GM19193 (cell line): ENCODE data around the gene IDH2.

Source experiments
- POLR2A ChIP-seq: IDR thresholded peaks from 4 replicates; pipeline ENCODE4 v1.6.1; 2011; ENCODE audit not compliant: insufficient read depth, insufficient read length; ENCODE audit errors: extremely low read depth

Gene IDH2

DNA sequence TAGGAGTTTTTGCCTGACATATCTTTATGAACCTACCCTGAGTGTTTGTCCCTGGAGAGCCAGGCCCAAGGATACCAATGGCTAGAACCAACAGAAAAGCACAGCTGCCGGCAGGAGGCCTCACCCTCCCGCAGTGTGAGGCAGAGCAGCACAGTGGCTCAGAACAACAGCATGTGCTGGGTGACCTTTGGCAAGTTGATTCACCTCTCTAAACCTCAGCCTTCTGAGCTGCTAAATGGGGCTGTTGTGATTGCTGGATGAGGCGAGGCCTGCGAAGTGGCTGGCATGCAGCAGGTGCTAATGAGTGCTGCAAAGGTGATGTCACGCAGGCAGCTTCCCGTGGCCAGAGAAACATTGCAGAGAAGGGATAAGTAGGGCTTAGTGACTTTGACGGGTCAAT lies 23.3 kb downstream of the IDH2 start:
- no peak for TF ChIP-seq POLR2A

DNA sequence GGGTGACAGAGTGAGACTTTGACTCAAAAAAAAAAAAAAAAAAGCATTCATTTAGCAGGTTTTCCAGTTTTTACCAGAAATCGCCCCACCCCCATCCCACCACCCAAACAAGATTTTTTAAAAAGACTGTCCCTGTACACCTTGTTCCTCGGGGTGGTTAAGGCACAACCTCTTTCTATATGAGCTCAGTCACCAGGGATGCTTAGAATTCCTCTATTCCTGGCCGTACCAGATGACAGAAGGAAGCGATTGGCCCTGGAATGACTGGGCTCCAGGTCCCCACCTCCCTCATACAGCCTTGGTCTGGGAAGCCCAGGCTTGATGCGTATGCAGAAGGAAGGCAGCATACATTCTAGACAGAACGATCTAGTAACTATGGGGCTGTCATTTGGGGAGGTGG lies 25.6 kb downstream of the IDH2 start:
- no peak for TF ChIP-seq POLR2A

DNA sequence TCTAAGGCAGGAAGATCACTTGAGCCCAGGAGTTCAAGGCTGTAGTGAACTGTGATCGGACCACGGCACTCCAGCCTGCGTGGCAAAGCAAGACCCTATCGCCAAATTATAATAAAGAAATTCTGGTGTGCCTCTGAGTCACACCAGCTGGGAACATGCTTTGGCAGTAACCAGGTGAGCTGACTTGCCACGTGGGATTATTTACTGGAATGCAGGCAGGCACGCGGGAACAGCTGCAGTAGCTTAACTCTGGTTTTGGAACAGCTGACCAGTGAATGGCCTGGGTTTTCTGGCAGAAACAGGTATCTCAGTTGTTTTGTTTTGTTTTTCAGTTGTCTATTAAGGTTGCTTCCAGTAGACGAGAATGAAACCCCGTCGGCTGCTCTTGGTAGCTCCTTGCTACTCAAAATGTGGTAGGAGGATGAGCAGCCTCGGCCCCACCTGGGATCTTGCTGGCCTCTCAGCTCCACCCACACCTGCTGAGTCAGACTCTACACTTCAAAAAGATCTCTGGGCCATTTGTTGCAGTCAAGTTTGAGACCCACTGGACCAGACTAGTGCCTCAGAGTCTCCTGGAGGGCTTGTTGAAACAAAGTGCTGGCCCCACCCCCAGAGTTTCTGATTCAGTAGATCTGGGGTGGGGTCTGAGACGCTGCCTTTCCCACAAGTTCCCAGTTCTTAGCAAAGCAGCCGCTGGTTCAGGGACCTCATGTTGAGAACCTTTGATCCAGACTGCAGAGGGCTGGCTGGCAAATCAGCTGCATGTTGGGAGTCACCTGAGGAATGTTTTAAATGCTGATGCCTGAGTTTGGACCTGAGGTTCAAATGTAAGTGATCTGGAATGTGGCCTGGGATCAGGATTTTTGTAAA lies 26.6 kb downstream of the IDH2 start:
- no peak for TF ChIP-seq POLR2A

GRCh38 chr15:90074916-90075315 lies 27.4 kb downstream of the IDH2 start:
- TF ChIP-seq POLR2A: no peak

- no peak for TF ChIP-seq POLR2A
These were observed 28.2 kb downstream of the IDH2 start for GRCh38 chr15:90074023-90074422.

DNA sequence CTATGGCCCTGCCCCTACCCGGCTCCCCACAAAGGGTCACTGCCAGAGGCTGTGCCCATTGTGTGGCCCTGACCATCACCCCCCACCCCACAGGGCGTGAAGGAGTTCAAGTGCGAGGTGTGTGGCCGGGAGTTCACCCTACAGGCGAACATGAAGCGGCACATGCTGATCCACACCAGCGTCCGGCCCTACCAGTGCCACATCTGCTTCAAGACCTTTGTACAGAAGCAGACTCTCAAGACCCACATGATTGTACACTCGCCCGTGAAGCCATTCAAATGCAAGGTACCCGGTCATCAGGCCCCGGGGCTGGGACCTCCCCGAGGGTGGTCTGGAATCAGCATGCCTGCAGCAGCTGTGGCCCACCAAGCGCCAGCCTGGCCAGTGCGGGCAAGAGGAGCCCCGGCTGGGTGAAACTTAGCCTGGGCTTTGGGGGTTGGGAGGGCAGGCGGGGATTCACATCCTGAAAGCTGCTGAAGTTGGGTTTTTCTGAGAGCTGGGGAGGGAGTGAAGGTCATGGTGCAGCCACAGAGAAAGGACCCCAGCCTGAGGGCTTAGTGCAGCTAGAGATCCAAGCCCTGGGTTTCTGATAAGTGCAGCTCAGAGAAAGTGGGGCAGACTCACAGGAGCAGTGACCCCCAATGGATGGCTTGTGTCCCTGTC lies 29.2 kb downstream of the IDH2 start:
- no peak for TF ChIP-seq POLR2A

DNA sequence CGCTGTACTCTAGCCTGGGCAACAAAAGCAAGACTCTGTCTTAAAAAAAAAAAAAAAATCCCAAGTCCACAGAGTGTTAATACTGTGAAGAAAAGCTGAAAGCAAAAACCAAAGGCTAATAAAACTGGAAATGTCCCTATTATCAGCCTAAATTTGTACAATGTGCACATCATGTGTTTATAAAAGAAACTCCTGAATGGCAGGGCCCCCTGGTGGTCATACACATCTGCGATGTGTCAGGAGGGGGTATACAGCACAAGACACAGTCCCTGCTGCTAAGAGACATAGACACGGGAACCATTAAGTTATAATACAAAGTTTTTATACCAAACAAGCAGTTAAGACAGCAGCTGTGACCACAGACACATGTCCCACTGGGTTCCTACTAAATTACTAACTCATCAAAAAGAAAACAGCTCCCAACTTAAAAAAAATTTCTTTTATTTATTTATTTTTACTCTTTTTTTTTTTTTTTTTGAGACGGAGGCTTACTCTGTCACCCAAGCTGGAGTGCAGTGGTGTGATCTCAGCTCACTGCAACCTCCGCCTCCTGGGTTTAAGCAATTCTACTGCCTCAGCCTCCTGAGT lies 31.0 kb downstream of the IDH2 start:
- no peak for TF ChIP-seq POLR2A

GRCh38 chr15:90067953-90068606 lies 34.2 kb downstream of the IDH2 start:
- no peak for TF ChIP-seq POLR2A

GRCh38 chr15:90067181-90067952 lies 34.9 kb downstream of the IDH2 start:
- no peak for TF ChIP-seq POLR2A

GRCh38 chr15:90065682-90066049 lies 36.6 kb downstream of the IDH2 start:
- TF ChIP-seq POLR2A: no peak

DNA sequence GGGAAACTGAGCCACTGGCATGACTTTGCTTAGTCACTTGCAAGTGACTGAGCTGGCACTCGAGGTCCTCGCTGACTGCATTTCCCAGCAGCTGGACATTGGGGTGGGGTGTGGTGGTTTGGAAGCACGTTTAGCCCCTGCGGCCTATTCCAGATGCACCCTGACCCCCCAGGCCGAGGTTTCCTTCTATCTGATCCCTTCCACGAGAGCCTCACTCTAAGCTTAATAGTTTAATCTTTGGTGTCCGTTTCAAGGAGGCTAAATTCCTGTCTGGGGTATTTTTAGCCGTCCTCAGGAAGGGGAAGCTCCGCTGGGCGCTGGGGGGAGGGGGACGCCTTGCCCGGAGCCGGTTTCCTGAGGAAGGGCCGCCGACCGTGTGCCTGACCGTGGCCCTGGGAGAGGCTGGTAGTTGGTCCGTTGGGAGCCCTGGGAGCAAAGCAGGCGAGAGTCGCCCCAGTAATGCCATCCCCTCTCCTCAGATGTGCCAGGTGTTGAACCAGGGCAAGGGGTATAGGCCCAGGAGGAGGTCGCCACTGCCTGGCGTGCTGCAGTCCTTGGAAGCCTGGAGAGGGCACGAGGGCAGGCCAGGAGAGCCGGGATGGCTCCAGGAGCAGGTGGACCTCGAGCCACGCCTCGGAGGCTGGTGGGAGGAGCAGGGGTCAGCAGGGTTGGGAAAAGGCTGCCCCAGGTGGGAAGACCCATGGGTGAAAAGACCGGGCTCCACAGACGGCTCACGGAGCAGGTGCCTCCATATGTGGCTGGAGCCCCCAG lies 37.2 kb downstream of the IDH2 start:
- TF ChIP-seq POLR2A: no peak

DNA sequence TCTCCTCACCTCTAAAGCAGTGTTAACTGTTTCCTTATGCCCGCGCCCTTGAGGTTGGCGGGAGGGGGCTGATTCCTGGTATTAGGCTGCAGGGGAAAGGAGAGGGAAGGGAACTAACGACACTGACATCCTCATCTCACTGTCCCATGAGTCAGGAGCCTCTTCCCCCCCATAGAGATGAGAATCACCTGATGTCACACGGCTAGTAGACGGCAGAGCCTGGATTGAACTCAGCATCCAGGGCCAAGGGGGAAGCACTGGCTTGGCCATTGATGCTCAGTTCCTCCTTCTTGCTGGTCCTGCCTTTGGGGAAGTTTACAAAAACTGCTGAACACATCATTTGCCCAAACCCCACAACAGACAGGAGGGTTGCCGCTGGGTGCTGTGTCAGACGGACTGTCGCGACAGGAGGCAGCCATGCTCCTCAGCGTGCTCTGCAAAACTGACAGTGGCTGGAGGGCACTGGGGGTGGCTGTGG lies 38.5 kb downstream of the IDH2 start:
- no peak for TF ChIP-seq POLR2A

DNA sequence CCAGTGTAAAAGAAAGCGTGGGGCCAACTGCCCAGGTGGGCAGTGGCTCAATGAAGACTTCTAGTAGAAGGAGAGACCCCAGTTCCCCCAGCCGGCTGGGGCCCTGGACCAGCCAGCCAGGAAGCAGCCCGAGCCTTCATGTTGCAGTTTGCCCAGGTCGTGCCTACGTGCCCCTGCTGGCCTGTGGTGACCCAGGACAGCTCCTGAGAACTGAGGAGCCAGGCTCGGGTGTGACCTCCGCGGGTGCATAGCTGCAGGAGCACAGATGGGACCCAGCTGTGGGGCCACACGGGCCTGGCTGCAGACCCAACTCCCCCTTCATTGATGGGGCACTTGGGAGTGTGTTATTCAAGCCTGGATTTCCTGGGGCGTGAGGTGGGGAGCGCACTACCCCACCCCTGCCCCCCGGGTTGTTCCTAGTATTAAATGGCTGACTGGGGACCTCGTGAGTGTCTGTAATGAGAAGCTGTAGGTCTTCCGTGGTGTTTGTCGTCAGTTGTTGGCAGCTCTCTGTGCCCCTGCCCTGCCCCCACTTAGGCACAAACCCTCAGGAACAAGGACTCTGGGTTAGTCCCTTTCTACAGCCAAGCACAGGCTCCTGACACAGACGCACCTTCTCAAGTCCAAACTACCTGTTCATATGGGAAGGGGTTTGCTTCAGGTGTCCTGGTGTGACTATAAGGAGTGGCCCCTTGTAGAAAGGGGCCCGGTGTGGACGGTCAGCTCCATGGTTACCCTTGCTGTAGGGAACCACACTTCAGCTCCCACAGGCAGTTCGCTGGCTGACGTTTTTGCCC lies 39.1 kb downstream of the IDH2 start:
- TF ChIP-seq POLR2A: no peak

DNA sequence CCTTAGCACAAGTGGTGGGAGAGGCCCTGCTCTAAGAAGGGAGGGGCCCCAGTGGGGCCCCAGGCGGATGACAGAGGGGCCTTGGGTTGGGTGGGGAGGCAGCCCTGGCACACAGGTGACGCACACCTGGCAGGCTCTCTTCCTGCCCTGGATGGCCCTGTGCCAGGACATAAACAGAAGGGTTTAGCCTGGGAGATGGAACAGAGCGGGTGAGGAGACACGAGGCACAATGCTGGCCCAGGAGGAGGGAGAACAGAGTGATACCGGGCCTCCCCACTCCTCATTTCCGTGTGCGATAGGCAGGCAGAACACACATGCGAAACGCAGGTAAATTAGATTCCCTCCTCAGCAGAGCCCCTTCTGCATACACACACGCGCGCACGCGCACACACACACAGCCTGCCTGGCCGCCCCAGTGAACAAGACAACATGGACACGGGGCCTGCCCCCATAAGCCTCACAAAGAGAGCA lies 39.8 kb downstream of the IDH2 start:
- TF ChIP-seq POLR2A: no peak

- no peak for TF ChIP-seq POLR2A
These were observed 40.2 kb downstream of the IDH2 start for GRCh38 chr15:90062023-90062442.
